ENCODE measurements around the gene P4HA1.

DNA sequence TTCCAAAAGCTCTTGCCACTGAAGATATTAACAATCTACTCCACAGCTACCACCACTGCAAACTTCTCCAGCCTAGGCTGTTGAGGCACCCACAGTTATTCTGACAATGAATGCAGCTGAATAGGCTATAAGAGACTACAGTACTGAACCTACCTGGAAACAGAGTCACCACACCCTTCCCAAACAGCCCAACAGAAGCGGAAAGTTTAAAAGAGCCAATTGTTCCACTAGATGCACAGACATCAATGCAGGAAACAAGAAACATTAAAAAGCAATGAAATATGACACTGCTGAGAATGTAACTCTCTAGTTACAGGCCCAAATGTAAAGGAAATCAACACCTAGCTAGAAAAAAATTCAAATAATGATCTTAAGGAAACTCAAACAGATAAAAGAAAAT lies 77.6 kb downstream of the P4HA1 start:
- TF ChIP-seq, protein P1, sequence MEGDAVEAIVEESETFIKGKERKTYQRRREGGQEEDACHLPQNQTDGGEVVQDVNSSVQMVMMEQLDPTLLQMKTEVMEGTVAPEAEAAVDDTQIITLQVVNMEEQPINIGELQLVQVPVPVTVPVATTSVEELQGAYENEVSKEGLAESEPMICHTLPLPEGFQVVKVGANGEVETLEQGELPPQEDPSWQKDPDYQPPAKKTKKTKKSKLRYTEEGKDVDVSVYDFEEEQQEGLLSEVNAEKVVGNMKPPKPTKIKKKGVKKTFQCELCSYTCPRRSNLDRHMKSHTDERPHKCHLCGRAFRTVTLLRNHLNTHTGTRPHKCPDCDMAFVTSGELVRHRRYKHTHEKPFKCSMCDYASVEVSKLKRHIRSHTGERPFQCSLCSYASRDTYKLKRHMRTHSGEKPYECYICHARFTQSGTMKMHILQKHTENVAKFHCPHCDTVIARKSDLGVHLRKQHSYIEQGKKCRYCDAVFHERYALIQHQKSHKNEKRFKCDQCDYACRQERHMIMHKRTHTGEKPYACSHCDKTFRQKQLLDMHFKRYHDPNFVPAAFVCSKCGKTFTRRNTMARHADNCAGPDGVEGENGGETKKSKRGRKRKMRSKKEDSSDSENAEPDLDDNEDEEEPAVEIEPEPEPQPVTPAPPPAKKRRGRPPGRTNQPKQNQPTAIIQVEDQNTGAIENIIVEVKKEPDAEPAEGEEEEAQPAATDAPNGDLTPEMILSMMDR (IDR thresholded peaks at IDR 0.05): no peak
- TF ChIP-seq POLR2AphosphoS5 (IDR thresholded peaks at IDR 0.05; ENCODE audit: low read depth, low read length): no peak
